Right lobe of liver (tissue), 4 donors: Measurements from ENCODE around the gene PCYOX1L.

Source experiments
- POLR2A ChIP-seq: fragments of 450-650 bp; IDR thresholded peaks from one replicate; pipeline ENCODE4 v1.6.1; 2017; ENCODE audit warnings: antibody characterized with exemption, mild to moderate bottlenecking
- TF ChIP-seq, protein P1 (sequence below), 4 donors: fragments of 200-600 bp in 3 of 4; fragments of 450-650 bp in 1 of 4; IDR thresholded peaks; one replicate each; pipeline versions ENCODE4 v1.5.1 to v1.8.0; 2016 to 2022; ENCODE audit warnings: antibody characterized with exemption in 4 of 4, mild to moderate bottlenecking in 2 of 4
- donor health status: DM: no; HTN: no; CAD: no.
- donor health status: DM: no; HTN: no; CAD: no.
- donor health status: DM: no; HTN: yes; CAD: no.

DNA sequence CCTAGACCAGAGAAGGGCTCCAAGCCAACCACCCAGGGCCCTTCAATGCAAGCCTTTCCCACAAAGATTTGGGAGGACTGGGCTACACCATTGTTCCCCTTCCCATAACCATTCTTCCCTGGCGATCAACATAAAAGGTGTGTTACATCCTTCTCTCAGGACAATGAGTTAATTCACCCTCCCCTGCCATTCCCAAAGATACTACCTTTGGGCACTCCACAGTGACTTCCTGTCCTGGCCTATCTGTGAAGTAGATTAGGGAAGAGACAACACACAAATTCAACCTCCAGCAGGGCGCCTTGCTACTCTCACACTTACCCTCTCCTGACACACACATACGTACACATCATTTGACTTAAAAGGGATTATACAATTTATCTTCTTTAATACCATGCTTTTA lies 44.4 kb downstream of the PCYOX1L start:
- TF ChIP-seq, protein P1, sequence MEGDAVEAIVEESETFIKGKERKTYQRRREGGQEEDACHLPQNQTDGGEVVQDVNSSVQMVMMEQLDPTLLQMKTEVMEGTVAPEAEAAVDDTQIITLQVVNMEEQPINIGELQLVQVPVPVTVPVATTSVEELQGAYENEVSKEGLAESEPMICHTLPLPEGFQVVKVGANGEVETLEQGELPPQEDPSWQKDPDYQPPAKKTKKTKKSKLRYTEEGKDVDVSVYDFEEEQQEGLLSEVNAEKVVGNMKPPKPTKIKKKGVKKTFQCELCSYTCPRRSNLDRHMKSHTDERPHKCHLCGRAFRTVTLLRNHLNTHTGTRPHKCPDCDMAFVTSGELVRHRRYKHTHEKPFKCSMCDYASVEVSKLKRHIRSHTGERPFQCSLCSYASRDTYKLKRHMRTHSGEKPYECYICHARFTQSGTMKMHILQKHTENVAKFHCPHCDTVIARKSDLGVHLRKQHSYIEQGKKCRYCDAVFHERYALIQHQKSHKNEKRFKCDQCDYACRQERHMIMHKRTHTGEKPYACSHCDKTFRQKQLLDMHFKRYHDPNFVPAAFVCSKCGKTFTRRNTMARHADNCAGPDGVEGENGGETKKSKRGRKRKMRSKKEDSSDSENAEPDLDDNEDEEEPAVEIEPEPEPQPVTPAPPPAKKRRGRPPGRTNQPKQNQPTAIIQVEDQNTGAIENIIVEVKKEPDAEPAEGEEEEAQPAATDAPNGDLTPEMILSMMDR (IDR thresholded peaks at IDR 0.05), result no peak
- TF ChIP-seq POLR2A, result no peak
